Sigmoid colon (tissue), 7 donors: ENCODE data around the gene VCP. TPM values are rescaled to one million over a fixed set of nuclear protein-coding genes. Genes with fewer than 3 reads are reported as not detected.
A peak's percentile ranks its signal among the peaks of the same experiment; 100 is the strongest.

Source experiments
- DNase-seq: peaks from one replicate; pipeline ENCODE4 v3.0.0-alpha.2; 2019
- H3K27ac ChIP-seq, 4 donors: fragments of 200-600 bp; sonication (generic); one replicate each; pipeline ENCODE4 v1.5.1; 2016 to 2019; ENCODE audit warnings: mild to moderate bottlenecking in 1 of 4
- H3K27me3 ChIP-seq, 3 donors: fragments of 200-600 bp; sonication (generic); one replicate each; pipeline ENCODE4 v1.5.1; 2019; ENCODE audit warnings: mild to moderate bottlenecking in 1 of 3
- H3K36me3 ChIP-seq, 4 donors: fragments of 200-600 bp; sonication (generic); one replicate each; pipeline ENCODE4 v1.5.1; 2016 to 2019
- H3K4me1 ChIP-seq, 4 donors: fragments of 200-600 bp; sonication (generic); one replicate each; pipeline ENCODE4 v1.5.1; 2017 to 2019
- H3K4me3 ChIP-seq, 4 donors: fragments of 200-600 bp; sonication (generic); one replicate each; pipeline ENCODE4 v1.5.1; 2017 to 2019; ENCODE audit warnings: mild to moderate bottlenecking in 2 of 4, moderate library complexity in 1 of 4
- H3K9me3 ChIP-seq, 4 donors: fragments of 200-600 bp in 3 of 4; sonication (generic) in 3 of 4; one replicate each; pipeline versions ENCODE4 v1.5.1 to v1.6.1; 2013 to 2019
- CTCF ChIP-seq, 4 experiments: fragments of 450-650 bp in 3 of 4; fragments of 200-600 bp in 1 of 4; IDR thresholded peaks; one replicate each; pipeline ENCODE4 v1.5.1; 2016 to 2019; ENCODE audit warnings: antibody characterized with exemption in 4 of 4, mild to moderate bottlenecking in 3 of 4, moderate library complexity in 2 of 4
- EP300 ChIP-seq, 4 donors: sonication (generic); formaldehyde crosslinking; IDR thresholded peaks; one replicate each; pipeline ENCODE4 v1.6.1; 2017; ENCODE audit warnings: antibody characterized with exemption in 4 of 4
- POLR2A ChIP-seq, 2 donors: fragments of 450-650 bp; IDR thresholded peaks; one replicate each; pipeline ENCODE4 v1.6.1; 2016; ENCODE audit warnings: antibody characterized with exemption in 2 of 2, mild to moderate bottlenecking in 2 of 2, moderate library complexity in 2 of 2
- POLR2AphosphoS5 ChIP-seq, 4 donors: sonication (generic); formaldehyde crosslinking; IDR thresholded peaks; one replicate each; pipeline ENCODE4 v1.6.1; 2017; ENCODE audit warnings: antibody characterized with exemption in 4 of 4
- WGBS, 2 donors: extraction: QIAGEN DNeasy Blood & Tissue Kit; methylation state at CpG; one replicate each; pipeline ENCODE4 v1.1.7; 2013; 5-methylcytosine and 5-hydroxymethylcytosine counted together
- intact Hi-C: fragments of 100-400 bp; cut with DNase I; formaldehyde crosslinking; loops from one replicate; pipeline ENCODE4 v1.15.1; 2023
- polyA plus RNA-seq, 3 donors: library from polyadenylated mRNA; stranded (reverse); fragments of 200-250 nt; gene quantifications; one replicate each; pipeline ENCODE4 v1.2.3, GENCODE V29; 2013
- total RNA-seq, 4 donors: library from RNA; depleted of rRNA; stranded (reverse); fragments of >200 nt; gene quantifications; one replicate each; pipeline ENCODE4 v1.1.0, GENCODE V29; 2016
- donor health status: healthy with polysubstance abuse.
- donor health status: Bipolar disorder and iron deficiency.
- donor health status: healthy.

The VCP gene
- 100 to 1,000 TPM; 107 to 129 (median 115) TPM for total RNA-seq
- polyA plus RNA-seq: 100 to 1,000 TPM in 1 of 3 donors, 10 to 100 TPM in 2; 50.5 to 128 (median 62.2) TPM

- intact Hi-C loops: loop anchor here (5.0 kb wide), 2 partner anchors 40 to 85 kb away; partner anchors contain the start of gene DNAJB5
- 5 to 6% methylated on average over 54 of the region's 54 CpGs for WGBS, 2 donors
- Histone ChIP-seq H3K4me3 (peak within 1 kb of the TSS; percentile 80 to 100 (median 90)), H3K9me3 (no peaks in the 10 kb centered on the region), H3K4me1 (peaks cover 0 to 44% (median 32%) of the 10 kb centered on the region in 4 donors), H3K36me3 (peaks cover under 1 to 5% (median 2%) of the 10 kb centered on the region in 4 donors), H3K27me3 (no peaks in the 10 kb centered on the region), H3K27ac (peak within 1 kb of the TSS; percentile 99 to 100 (median 100))
- peak; percentile 99 for DNase-seq
- no peak for TF ChIP-seq CTCF (IDR thresholded peaks at IDR 0.05)
- TF ChIP-seq POLR2AphosphoS5 (IDR thresholded peaks at IDR 0.05): peak; percentile 96 to 98 (median 98)
- no peak for TF ChIP-seq EP300 (IDR thresholded peaks at IDR 0.05)
- TF ChIP-seq POLR2A (IDR thresholded peaks at IDR 0.05): peak; percentile 83 to 86
Observed at GRCh38 chr9:35072461-35073278, at the start of gene VCP. Gene VCP (minus strand): TSS chr9:35072625. CDS start chr9:35072353, 272 bp downstream.

- H3K9me3 ChIP-seq: peaks cover 0 to 3% (median 0%) of the 10 kb centered on the region in 4 donors
- H3K36me3 ChIP-seq: no peaks in the 10 kb centered on the region
- peak; percentile 97 for DNase-seq
- intact Hi-C loops: loop anchor here (1.0 to 5.0 kb wide), 4 partner anchors 44 to 435 kb away; no protein-coding TSS in a partner anchor
- peak overlapping the region; percentile 90 to 96 (median 92) for H3K27ac ChIP-seq
- no peaks in the 10 kb centered on the region for H3K27me3 ChIP-seq
- TF ChIP-seq CTCF (IDR thresholded peaks at IDR 0.05): peak; percentile 84 to 94 (median 90)
- TF ChIP-seq POLR2AphosphoS5 (IDR thresholded peaks at IDR 0.05): peak in 3 of 4 donors; percentile 31 to 65 (median 55)
- TF ChIP-seq POLR2A (IDR thresholded peaks at IDR 0.05): no peak
- peaks cover 0 to 48% (median 42%) of the 10 kb centered on the region in 4 donors for H3K4me1 ChIP-seq
- 30 to 33% methylated on average over 30 of the region's 30 CpGs for WGBS, 2 donors
- H3K4me3 ChIP-seq: peak overlapping the region in 3 of 4 donors; percentile 58 to 63 (median 58)
Observed at GRCh38 chr9:35116898-35117551, 44.6 kb upstream of the VCP start.

- intact Hi-C loops: loop anchor here (1.0 to 5.0 kb wide), 3 partner anchors 45 to 436 kb away; no protein-coding TSS in a partner anchor
- WGBS, 2 donors: 0 to 1% methylated on average over 12 of the region's 12 CpGs
- Histone ChIP-seq H3K27me3 (no peaks in the 10 kb centered on the region), H3K36me3 (no peaks in the 10 kb centered on the region), H3K27ac (peak overlapping the region; percentile 90 to 96 (median 92)), H3K4me3 (peak overlapping the region; percentile 43 to 63 (median 58)), H3K4me1 (peaks cover 0 to 52% (median 46%) of the 10 kb centered on the region in 4 donors), H3K9me3 (peaks cover 0 to 3% (median 0%) of the 10 kb centered on the region in 4 donors)
- DNase-seq: no peak
- no peak for TF ChIP-seq EP300 (IDR thresholded peaks at IDR 0.05)
- no peak for TF ChIP-seq POLR2AphosphoS5 (IDR thresholded peaks at IDR 0.05)
- no peak for TF ChIP-seq POLR2A (IDR thresholded peaks at IDR 0.05)
- TF ChIP-seq CTCF (IDR thresholded peaks at IDR 0.05): no peak
Observed at GRCh38 chr9:35116539-35116897, 44.1 kb upstream of the VCP start.

- Histone ChIP-seq H3K27ac (peak within 1 kb of the TSS; percentile 90 to 96 (median 92)), H3K36me3 (no peaks in the 10 kb centered on the region), H3K4me3 (peak within 1 kb of the TSS; percentile 43 to 63 (median 58)), H3K27me3 (no peaks in the 10 kb centered on the region), H3K4me1 (peaks cover 0 to 56% (median 48%) of the 10 kb centered on the region in 4 donors), H3K9me3 (peaks cover 0 to 3% (median 0%) of the 10 kb centered on the region in 4 donors)
- DNase-seq: peak; percentile 98
- intact Hi-C loops: loop anchor here (1.0 to 5.0 kb wide), 3 partner anchors 45 to 436 kb away; no protein-coding TSS in a partner anchor
- TF ChIP-seq POLR2A (IDR thresholded peaks at IDR 0.05): peak; percentile 30 to 75
- no peak for TF ChIP-seq CTCF (IDR thresholded peaks at IDR 0.05)
- TF ChIP-seq EP300 (IDR thresholded peaks at IDR 0.05): no peak
- peak; percentile 28 to 87 (median 77) for TF ChIP-seq POLR2AphosphoS5 (IDR thresholded peaks at IDR 0.05)
- 1% methylated on average over 54 of the region's 54 CpGs for WGBS, 2 donors
Observed at GRCh38 chr9:35115680-35116538, 43.5 kb upstream of the VCP start, which contains the start of gene ATOSB. Gene ATOSB (minus strand): TSS chr9:35115862. CDS start chr9:35108274, 7,588 bp downstream.
